ENCODE data around the gene ADAP1. TPM values are rescaled to one million over a fixed set of nuclear protein-coding genes. Genes with fewer than 3 reads are reported as not detected.
A peak's percentile ranks its signal among the peaks of the same experiment; 100 is the strongest.

The ADAP1 gene
- total RNA-seq, 1 experiment from 2014 or later: 6.2 TPM

DNA sequence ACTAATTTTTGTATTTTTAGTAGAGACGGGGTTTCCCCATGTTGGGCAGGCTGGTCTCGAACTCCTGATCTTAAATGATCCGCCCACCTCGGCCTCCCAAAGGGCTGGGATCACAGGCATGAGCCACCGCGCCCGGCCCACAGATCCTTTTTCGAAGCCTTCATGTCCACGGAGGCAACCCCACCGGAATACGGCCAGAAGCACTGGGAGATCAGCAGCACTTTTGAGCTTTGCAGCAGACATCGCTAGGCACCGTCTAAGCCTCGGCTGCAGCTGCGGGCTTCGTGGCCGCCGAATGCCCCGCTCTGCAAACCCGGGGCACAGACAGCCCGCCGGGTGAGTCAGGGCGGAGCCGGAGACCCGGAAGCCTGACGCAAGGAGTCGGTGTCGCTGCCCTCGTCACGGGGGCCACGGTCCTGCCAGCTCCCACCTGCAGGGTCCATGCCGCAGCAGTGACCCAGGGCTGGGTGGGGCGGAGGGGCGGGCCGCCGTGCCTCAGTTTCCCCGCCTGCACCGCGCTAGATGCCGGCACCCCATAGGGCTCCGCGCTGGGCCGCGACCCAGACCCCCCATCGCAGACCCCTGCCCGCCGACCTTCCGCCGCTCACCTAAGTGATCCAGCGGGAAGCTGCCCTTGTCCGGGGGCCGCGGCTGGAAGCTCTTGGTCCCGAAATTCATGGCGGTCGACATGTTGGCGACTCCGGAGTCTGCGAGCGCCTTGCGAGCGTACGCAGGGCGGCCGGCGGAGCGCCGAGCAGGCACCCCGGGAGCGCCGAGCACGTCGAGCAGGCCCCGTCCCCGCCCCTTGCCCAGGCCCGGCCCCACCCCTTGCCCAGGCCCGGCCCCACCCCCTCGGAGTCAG is 20.6 kb upstream of the ADAP1 start, which contains the start of gene COX19:
Gene COX19, minus strand, starts transcription at position 730 of the 862 bp plus-strand sequence. Its CDS starts 40 bp downstream, at position 690.
- no peak within 1 kb of the TSS for H4K8ac ChIP-seq (replicated peaks; ENCODE audit: insufficient read length, low read depth, low read length)
- H2BK12ac ChIP-seq (ENCODE audit: insufficient read length, low read depth, low read length): no peak within 1 kb of the TSS
- no peaks in the 10 kb centered on the region for H3K79me1 ChIP-seq (ENCODE audit: insufficient read depth, low read depth, low read length, poor library complexity, severe bottlenecking)
- H3K14ac ChIP-seq (ENCODE audit: insufficient read depth, low read length): peak within 1 kb of the TSS; percentile 82
- H2BK20ac ChIP-seq (ENCODE audit: low read depth, low read length, poor library complexity, severe bottlenecking): no peak within 1 kb of the TSS
- H3K4me2 ChIP-seq (ENCODE audit: insufficient read depth, insufficient read length, low read length): peak within 1 kb of the TSS; percentile 68
- no peaks in the 10 kb centered on the region for H3K4me1 ChIP-seq (ENCODE audit: insufficient read depth, low read length)
- DNase-seq: peak; percentile 91
- WGBS (ENCODE audit: extremely low coverage, insufficient read length, low lambda C conversion rate): no CpG with 5 or more reads among the region's 78 CpGs
- no peaks in the 10 kb centered on the region for H4K20me1 ChIP-seq (ENCODE audit: control insufficient read depth, insufficient read depth, insufficient read length)
- TF ChIP-seq, protein P1, sequence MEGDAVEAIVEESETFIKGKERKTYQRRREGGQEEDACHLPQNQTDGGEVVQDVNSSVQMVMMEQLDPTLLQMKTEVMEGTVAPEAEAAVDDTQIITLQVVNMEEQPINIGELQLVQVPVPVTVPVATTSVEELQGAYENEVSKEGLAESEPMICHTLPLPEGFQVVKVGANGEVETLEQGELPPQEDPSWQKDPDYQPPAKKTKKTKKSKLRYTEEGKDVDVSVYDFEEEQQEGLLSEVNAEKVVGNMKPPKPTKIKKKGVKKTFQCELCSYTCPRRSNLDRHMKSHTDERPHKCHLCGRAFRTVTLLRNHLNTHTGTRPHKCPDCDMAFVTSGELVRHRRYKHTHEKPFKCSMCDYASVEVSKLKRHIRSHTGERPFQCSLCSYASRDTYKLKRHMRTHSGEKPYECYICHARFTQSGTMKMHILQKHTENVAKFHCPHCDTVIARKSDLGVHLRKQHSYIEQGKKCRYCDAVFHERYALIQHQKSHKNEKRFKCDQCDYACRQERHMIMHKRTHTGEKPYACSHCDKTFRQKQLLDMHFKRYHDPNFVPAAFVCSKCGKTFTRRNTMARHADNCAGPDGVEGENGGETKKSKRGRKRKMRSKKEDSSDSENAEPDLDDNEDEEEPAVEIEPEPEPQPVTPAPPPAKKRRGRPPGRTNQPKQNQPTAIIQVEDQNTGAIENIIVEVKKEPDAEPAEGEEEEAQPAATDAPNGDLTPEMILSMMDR (conservative IDR thresholded peaks at IDR 0.05): no peak
- Mint-ChIP-seq H3K4me3 (peak within 1 kb of the TSS; percentile 90 to 94), H3K36me3 (ENCODE audit: insufficient read depth in 1 of 3, low read depth in 3 of 3) (peaks cover 5 to 26% (median 22%) of the 10 kb centered on the region in 3 experiments; a peak in 6 of 7 replicates), H3K9me3 (no peaks in the 10 kb centered on the region), H3K27me3 (ENCODE audit: low read depth) (no peaks in the 10 kb centered on the region; the same call in 1 of the 2 replicates), H3K27ac (0 out of 7 replicates have a peak within 1 kb of the TSS, but pooled peaks of 2 of the 3 experiments have one; percentile 55), H3K4me1 (peaks cover 4 to 17% of the 10 kb centered on the region in 2 experiments; a peak in 3 of 4 replicates)
- H3K27me3 ChIP-seq (ENCODE audit: insufficient read depth, low read length): no peaks in the 10 kb centered on the region
- H4K91ac ChIP-seq (ENCODE audit: insufficient read length, low read depth, low read length): no peak within 1 kb of the TSS
- H3K27ac ChIP-seq (ENCODE audit: insufficient read length, low read depth, low read length): no peak within 1 kb of the TSS
- no peak within 1 kb of the TSS for H2AK5ac ChIP-seq (ENCODE audit: insufficient read length, low read length)
- H3K23me2 ChIP-seq (ENCODE audit: insufficient read length, low read depth, low read length, poor library complexity, severe bottlenecking): peaks cover 3% of the 10 kb centered on the region
- peaks cover 2% of the 10 kb centered on the region; the same call in 1 of the 2 replicates for H3K79me2 ChIP-seq (ENCODE audit: insufficient read depth, low read length)
- no peak within 1 kb of the TSS for H3K56ac ChIP-seq (ENCODE audit: insufficient read length, low read depth, low read length)
- H3K4ac ChIP-seq (ENCODE audit: low read depth, low read length): no peak within 1 kb of the TSS
- H2BK120ac ChIP-seq (ENCODE audit: low read depth, low read length, poor library complexity, severe bottlenecking): no peak within 1 kb of the TSS
- no peak within 1 kb of the TSS for H2AFZ ChIP-seq (ENCODE audit: low read length)
- H3K23ac ChIP-seq (ENCODE audit: insufficient read length, low read depth, low read length): no peak within 1 kb of the TSS
- H2BK15ac ChIP-seq (ENCODE audit: low read depth, low read length): no peak within 1 kb of the TSS
- H3K9ac ChIP-seq (ENCODE audit: extremely low read depth, insufficient read length, low read length): peak within 1 kb of the TSS; percentile 61
- no peaks in the 10 kb centered on the region for H3K9me3 ChIP-seq (ENCODE audit: control insufficient read depth, low read depth, low read length)
- no peak within 1 kb of the TSS for H4K5ac ChIP-seq (ENCODE audit: insufficient read length, low read depth, low read length)
- peak within 1 kb of the TSS; percentile 61 for H3K18ac ChIP-seq (ENCODE audit: insufficient read length, low read depth, low read length)
- H3T11ph ChIP-seq (ENCODE audit: low read length): no peak within 1 kb of the TSS
- no peak within 1 kb of the TSS for H2BK5ac ChIP-seq (ENCODE audit: insufficient read length, low read length)

Data from H9 (cell line).